H1 (cell line): ENCODE measurements around the gene PLCB1. TPM values are rescaled to one million over a fixed set of nuclear protein-coding genes. Genes with fewer than 3 reads are reported as not detected.

Source experiments
- CTCF ChIA-PET: fragments of 300-600 bp; sonication (Branson Sonifier 250); formaldehyde crosslinking; loops from one replicate; lab custom pipeline; 2021; ENCODE audit not compliant: partially characterized antibody; lab: Charles Lee
- POLR2A ChIA-PET: fragments of 300-600 bp; sonication (Branson Sonifier 250); formaldehyde crosslinking; loops from one replicate; lab custom pipeline; 2021; ENCODE audit warnings: inconsistent platforms; ENCODE audit not compliant: partially characterized antibody; lab: Charles Lee
- DNase-seq, 2 experiments: peaks; one replicate each; pipeline versions ENCODE4 v3.0.0 to v3.0.0-alpha.2; 2010 to 2022; ENCODE audit warnings: low spot score in 2 of 2, low read depth in 1 of 2, mixed read lengths in 1 of 2
- FAIRE-seq: peaks from 2 replicates; lab custom pipeline; 2011; peaks lifted over from hg19 to GRCh38; lab: Jason Lieb, UNC
- H2AFZ ChIP-seq: 2 replicates; pipeline ENCODE4 v1.8.1; 2012; ENCODE audit warnings: low read length, inconsistent platforms
- H2AK5ac ChIP-seq: 2 replicates; pipeline ENCODE4 v1.6.1; 2013; ENCODE audit warnings: low read depth, low read length
- H2BK120ac ChIP-seq: replicated peaks from 2 replicates; pipeline ENCODE3; 2013; ENCODE audit warnings: low read depth, low read length, inconsistent platforms
- H2BK12ac ChIP-seq: 2 replicates; pipeline ENCODE4 v1.6.1; 2013; ENCODE audit warnings: low read depth, low read length
- H2BK15ac ChIP-seq: 2 replicates; pipeline ENCODE4 v1.6.1; 2013; ENCODE audit warnings: low read length
- H2BK20ac ChIP-seq: 2 replicates; pipeline ENCODE4 v1.6.1; 2013; ENCODE audit warnings: low read length
- H2BK5ac ChIP-seq: 2 replicates; pipeline ENCODE4 v1.6.1; 2013; ENCODE audit warnings: low read depth, low read length
- H3K14ac ChIP-seq: 2 replicates; pipeline ENCODE4 v1.6.1; 2013; ENCODE audit warnings: inconsistent platforms; ENCODE audit not compliant: insufficient read length
- H3K18ac ChIP-seq: 2 replicates; pipeline ENCODE4 v1.6.1; 2013; ENCODE audit warnings: low read length; ENCODE audit errors: extremely low read depth
- H3K23ac ChIP-seq: 2 replicates; pipeline ENCODE4 v1.6.1; 2013; ENCODE audit warnings: inconsistent platforms; ENCODE audit not compliant: insufficient read length
- H3K23me2 ChIP-seq: 2 replicates; pipeline ENCODE4 v1.6.1; 2013; ENCODE audit warnings: low read depth, low read length
- H3K27ac ChIP-seq: 2 replicates; pipeline ENCODE4 v1.6.1; 2011; ENCODE audit warnings: low read depth, low read length, inconsistent platforms
- H3K27me3 ChIP-seq, 4 experiments: replicated peaks in 1 of 4; 1 replicate in 1 of 4; 2 replicates in 3 of 4; pipeline versions ENCODE4 v1.6.1 to v1.8.1; 2011 to 2013; ENCODE audit warnings: low read length in 3 of 4, mild to moderate bottlenecking in 3 of 4, inconsistent platforms in 2 of 4, mixed read lengths in 2 of 4, moderate library complexity in 1 of 4; ENCODE audit not compliant: control insufficient read depth in 3 of 4, insufficient read depth in 3 of 4; ENCODE audit errors: extremely low read depth in 1 of 4
- H3K36me3 ChIP-seq, 4 experiments: 2 replicates each; pipeline versions ENCODE4 v1.6.1 to v1.8.1; 2011 to 2013; ENCODE audit warnings: mild to moderate bottlenecking in 4 of 4, low read length in 3 of 4, moderate library complexity in 2 of 4, control low read depth in 1 of 4, inconsistent platforms in 1 of 4; ENCODE audit not compliant: insufficient read depth in 4 of 4, control insufficient read depth in 2 of 4
- H3K4ac ChIP-seq: replicated peaks from 2 replicates; pipeline ENCODE3; 2013; ENCODE audit warnings: low read length, low read depth, mixed read lengths, inconsistent platforms; ENCODE audit not compliant: insufficient read length
- H3K4me1 ChIP-seq, 4 experiments: replicated peaks in 1 of 4; 1 replicate in 1 of 4; 2 replicates in 3 of 4; pipeline versions ENCODE4 v1.6.1 to v1.8.1; 2011 to 2013; ENCODE audit warnings: low read length in 3 of 4, inconsistent platforms in 2 of 4, mixed read lengths in 1 of 4; ENCODE audit not compliant: insufficient read depth in 4 of 4, control insufficient read depth in 3 of 4
- H3K4me2 ChIP-seq, 2 experiments: 2 replicates each; pipeline versions ENCODE4 v1.6.1 to v1.8.1; 2011 to 2013; ENCODE audit warnings: low read depth in 2 of 2, low read length in 2 of 2, control low read depth in 1 of 2, inconsistent platforms in 1 of 2, mild to moderate bottlenecking in 1 of 2; ENCODE audit not compliant: insufficient read depth in 1 of 2
- H3K4me3 ChIP-seq, 4 experiments: fragments of 200-600, 300-600 bp in 1 of 4; sonication (generic), shearing (Covaris generic), sonication (Bioruptor Twin) in 1 of 4; 2 replicates each; pipeline versions ENCODE4 v1.5.1 to v1.8.1; 2011 to 2016; ENCODE audit warnings: low read length in 4 of 4, low read depth in 3 of 4, control low read depth in 2 of 4, inconsistent platforms in 2 of 4, mild to moderate bottlenecking in 2 of 4, mixed read lengths in 1 of 4, moderate library complexity in 1 of 4; ENCODE audit not compliant: insufficient read depth in 2 of 4; ENCODE audit errors: extremely low read depth in 1 of 4
- H3K56ac ChIP-seq: replicated peaks from 2 replicates; pipeline ENCODE3; 2013; ENCODE audit warnings: low read depth, mild to moderate bottlenecking, mixed read lengths, low read length, inconsistent platforms; ENCODE audit not compliant: insufficient read length
- H3K79me1 ChIP-seq: 2 replicates; pipeline ENCODE4 v1.6.1; 2013; ENCODE audit warnings: low read depth, low read length, control low read depth
- H3K79me2 ChIP-seq, 2 experiments: 2 replicates each; pipeline versions ENCODE4 v1.6.1 to v1.8.1; 2012 to 2013; ENCODE audit warnings: low read length in 2 of 2, mild to moderate bottlenecking in 2 of 2, inconsistent platforms in 1 of 2; ENCODE audit not compliant: insufficient read depth in 2 of 2, control insufficient read depth in 1 of 2
- H3K9ac ChIP-seq, 4 experiments: replicated peaks in 1 of 4; 1 replicate in 1 of 4; 2 replicates in 3 of 4; pipeline versions ENCODE4 v1.6.1 to v1.8.1; 2011 to 2013; ENCODE audit warnings: low read depth in 3 of 4, low read length in 3 of 4, control low read depth in 2 of 4, mild to moderate bottlenecking in 2 of 4, moderate library complexity in 2 of 4, inconsistent platforms in 1 of 4; ENCODE audit errors: extremely low read depth in 1 of 4
- H3K9me3 ChIP-seq, 2 experiments: 2 replicates each; pipeline versions ENCODE4 v1.6.1 to v1.8.1; 2012 to 2013; ENCODE audit warnings: mild to moderate bottlenecking in 2 of 2, moderate library complexity in 2 of 2, control low read depth in 1 of 2, inconsistent platforms in 1 of 2, low read depth in 1 of 2, low read length in 1 of 2, mixed read lengths in 1 of 2; ENCODE audit not compliant: insufficient read depth in 2 of 2
- H4K20me1 ChIP-seq, 2 experiments: replicated peaks in 1 of 2; 2 replicates each; pipeline versions ENCODE3 to v1.8.1; 2011 to 2013; ENCODE audit warnings: inconsistent platforms in 2 of 2, low read length in 2 of 2, mild to moderate bottlenecking in 1 of 2; ENCODE audit not compliant: insufficient read depth in 2 of 2, control insufficient read depth in 1 of 2
- H4K5ac ChIP-seq: 2 replicates; pipeline ENCODE4 v1.6.1; 2013; ENCODE audit warnings: low read length, low read depth, mixed read lengths, inconsistent platforms; ENCODE audit not compliant: insufficient read length
- H4K8ac ChIP-seq: 2 replicates; pipeline ENCODE4 v1.8.0; 2013; ENCODE audit warnings: mild to moderate bottlenecking, moderate library complexity, low read length, inconsistent platforms; ENCODE audit not compliant: insufficient read depth; ENCODE audit errors: extremely low read depth
- H4K91ac ChIP-seq: replicated peaks from 2 replicates; pipeline ENCODE3; 2013; ENCODE audit warnings: low read length, mixed read lengths, inconsistent platforms; ENCODE audit not compliant: insufficient read length
- CBX5 ChIP-seq: fragments of 300-800, 300-1000 bp; sonication (generic); IDR thresholded peaks from 2 replicates; pipeline ENCODE4 v1.7.1; 2016; ENCODE audit warnings: antibody characterized with exemption, low read length, low read depth
- FOSL1 ChIP-seq: IDR thresholded peaks from 2 replicates; pipeline ENCODE4 v1.6.1; 2011; ENCODE audit warnings: mild to moderate bottlenecking, low read depth, low read length, moderate library complexity; ENCODE audit not compliant: insufficient read depth
- GTF2F1 ChIP-seq: IDR thresholded peaks from 2 replicates; pipeline ENCODE4 v1.6.1; 2012; ENCODE audit warnings: low read depth, low read length, improper control_type of control experiment, borderline replicate concordance
- KDM5A ChIP-seq: fragments of 200-600 bp; IDR thresholded peaks from 2 replicates; pipeline ENCODE4 v1.7.1; 2012; ENCODE audit warnings: mild to moderate bottlenecking, low read length, inconsistent platforms, mixed read lengths
- POLR2AphosphoS5 ChIP-seq: IDR thresholded peaks from 2 replicates; pipeline ENCODE4 v1.6.1; 2011; ENCODE audit warnings: low read depth, low read length
- POU5F1 ChIP-seq: IDR thresholded peaks from 2 replicates; pipeline ENCODE4 v1.6.1; 2011; ENCODE audit warnings: low read depth, mild to moderate bottlenecking, low read length, moderate library complexity
- SAP30 ChIP-seq: fragments of 300-600 bp; sonication (generic); IDR thresholded peaks from 2 replicates; pipeline ENCODE4 v1.7.1; 2012; ENCODE audit warnings: low read length, moderate library complexity, mild to moderate bottlenecking, inconsistent platforms; ENCODE audit not compliant: insufficient read depth, insufficient replicate concordance
- SP2 ChIP-seq: IDR thresholded peaks from 2 replicates; pipeline ENCODE4 v1.6.1; 2012; ENCODE audit warnings: mild to moderate bottlenecking, low read length, inconsistent platforms
- TAF7 ChIP-seq: optimal IDR thresholded peaks from 2 replicates; pipeline ENCODE3; 2011; ENCODE audit warnings: low read depth, mild to moderate bottlenecking, inconsistent platforms, low read length, moderate library complexity, borderline replicate concordance
- YY1 ChIP-seq: IDR thresholded peaks from 2 replicates; pipeline ENCODE4 v1.6.1; 2011; ENCODE audit warnings: low read depth, mild to moderate bottlenecking, low read length
- WGBS, 2 experiments: shearing (Covaris generic) in 1 of 2; methylation state at CpG; one replicate each; pipeline versions ENCODE4 v1.1.6 to v1.1.7; 2013 to 2015; ENCODE audit warnings: low lambda C conversion rate in 2 of 2, mixed read lengths in 2 of 2, inconsistent platforms in 1 of 2, low coverage in 1 of 2, missing lambda C conversion rate in 1 of 2; ENCODE audit not compliant: insufficient replicate concordance in 2 of 2, insufficient coverage in 1 of 2, insufficient read length in 1 of 2; ENCODE audit errors: extremely low coverage in 1 of 2, missing lambda C conversion rate in 1 of 2; 5-methylcytosine and 5-hydroxymethylcytosine counted together
- polyA plus RNA-seq, 7 experiments: library from polyadenylated mRNA; depleted of rRNA in 3 of 7; stranded (reverse) in 5 of 7; unstranded in 2 of 7; fragments of >200 nt in 5 of 7; fragments of 200-250 nt in 2 of 7; gene quantifications; 1 replicate in 5 of 7; 2 replicates in 1 of 7; 4 replicates in 1 of 7; pipeline versions ENCODE4 v1.2.1 to v1.2.3, GENCODE V29; 2011 to 2013; ENCODE audit warnings: missing spikeins in 2 of 7, mixed read lengths in 2 of 7
- total RNA-seq: library from RNA; stranded (reverse); fragmentation: NEBNext Ultra II Directional; extraction: Animal tissue kit (Norgen Biotek cat#: 25700); gene quantifications from 2 replicates; pipeline ENCODE4 v1.2.1, GENCODE V29; 2021

Gene PLCB1
- total and polyA plus RNA-seq, 2 of the 8 experiments (the other 6 are each of a cell fraction or from before 2014, with no cell fraction given): 2.6 to 9.1 TPM

- Histone ChIP-seq H2AK5ac (no peak overlapping the region), H3K4me2 (no peak overlapping the region), H3K4me1 (no peaks in the 10 kb centered on the region), H3K27ac (no peak overlapping the region), H3K9me3 (no peaks in the 10 kb centered on the region)
- CTCF ChIA-PET: interaction anchor here (0.6 kb wide), 1 partner anchor 211 kb away, joined by 3 read pairs; no protein-coding TSS in a partner anchor
- TF ChIP-seq YY1 (no peak), KDM5A (no peak), POLR2AphosphoS5 (no peak), POU5F1 (no peak), SAP30 (no peak), FOSL1 (no peak), SP2 (no peak), TAF7 (no peak), CBX5 (no peak), GTF2F1 (no peak)
- TF ChIP-seq, all 59 proteins: peak for 0
- no peak overlapping the region for H3K56ac ChIP-seq
- H3K18ac ChIP-seq: no peak overlapping the region
- H4K5ac ChIP-seq: no peak overlapping the region
- H2BK15ac ChIP-seq: no peak overlapping the region
- no peak overlapping the region for H2AFZ ChIP-seq
- FAIRE-seq: peak; percentile 32
- no peak overlapping the region for H4K91ac ChIP-seq
- H4K8ac ChIP-seq: no peak overlapping the region
- H3K4me3 ChIP-seq: no peak overlapping the region
- WGBS, 2 experiments: 87% methylated on average over 3 of the region's 3 CpGs; no CpG with 5 or more reads in 1 of the 2 experiments
- DNase-seq: no peak
- no peak overlapping the region for H3K23ac ChIP-seq
- no peaks in the 10 kb centered on the region for H3K36me3 ChIP-seq
- no peak overlapping the region for H2BK20ac ChIP-seq
- no peak overlapping the region for H3K14ac ChIP-seq
- H3K4ac ChIP-seq: no peak overlapping the region
- no peaks in the 10 kb centered on the region for H3K79me1 ChIP-seq
- POLR2A ChIA-PET: no interaction called here
- H4K20me1 ChIP-seq: no peaks in the 10 kb centered on the region
- no peak overlapping the region for H3K9ac ChIP-seq
- H3K27me3 ChIP-seq: no peaks in the 10 kb centered on the region
- no peak overlapping the region for H2BK5ac ChIP-seq
- no peaks in the 10 kb centered on the region for H3K79me2 ChIP-seq
- no peak overlapping the region for H2BK120ac ChIP-seq
- H2BK12ac ChIP-seq: no peak overlapping the region
- H3K23me2 ChIP-seq: no peaks in the 10 kb centered on the region
These were observed 198.3 kb downstream of the PLCB1 start for GRCh38 chr20:8330319-8330784.
